H1 (cell line): ENCODE data around the gene PPIAL4G. TPM values are rescaled to one million over a fixed set of nuclear protein-coding genes. Genes with fewer than 3 reads are reported as not detected.

Source experiments
- CTCF ChIA-PET: fragments of 300-600 bp; sonication (Branson Sonifier 250); formaldehyde crosslinking; loops from one replicate; lab custom pipeline; 2021; ENCODE audit not compliant: partially characterized antibody; lab: Charles Lee
- POLR2A ChIA-PET: fragments of 300-600 bp; sonication (Branson Sonifier 250); formaldehyde crosslinking; loops from one replicate; lab custom pipeline; 2021; ENCODE audit warnings: inconsistent platforms; ENCODE audit not compliant: partially characterized antibody; lab: Charles Lee
- DNase-seq, 2 experiments: peaks; one replicate each; pipeline versions ENCODE4 v3.0.0 to v3.0.0-alpha.2; 2010 to 2022; ENCODE audit warnings: low spot score in 2 of 2, low read depth in 1 of 2, mixed read lengths in 1 of 2
- FAIRE-seq: peaks from 2 replicates; lab custom pipeline; 2011; peaks lifted over from hg19 to GRCh38; lab: Jason Lieb, UNC
- H2AFZ ChIP-seq: 2 replicates; pipeline ENCODE4 v1.8.1; 2012; ENCODE audit warnings: low read length, inconsistent platforms
- H2AK5ac ChIP-seq: 2 replicates; pipeline ENCODE4 v1.6.1; 2013; ENCODE audit warnings: low read depth, low read length
- H2BK120ac ChIP-seq: replicated peaks from 2 replicates; pipeline ENCODE3; 2013; ENCODE audit warnings: low read depth, low read length, inconsistent platforms
- H2BK12ac ChIP-seq: 2 replicates; pipeline ENCODE4 v1.6.1; 2013; ENCODE audit warnings: low read depth, low read length
- H2BK15ac ChIP-seq: 2 replicates; pipeline ENCODE4 v1.6.1; 2013; ENCODE audit warnings: low read length
- H2BK20ac ChIP-seq: 2 replicates; pipeline ENCODE4 v1.6.1; 2013; ENCODE audit warnings: low read length
- H2BK5ac ChIP-seq: 2 replicates; pipeline ENCODE4 v1.6.1; 2013; ENCODE audit warnings: low read depth, low read length
- H3K14ac ChIP-seq: 2 replicates; pipeline ENCODE4 v1.6.1; 2013; ENCODE audit warnings: inconsistent platforms; ENCODE audit not compliant: insufficient read length
- H3K18ac ChIP-seq: 2 replicates; pipeline ENCODE4 v1.6.1; 2013; ENCODE audit warnings: low read length; ENCODE audit errors: extremely low read depth
- H3K23ac ChIP-seq: 2 replicates; pipeline ENCODE4 v1.6.1; 2013; ENCODE audit warnings: inconsistent platforms; ENCODE audit not compliant: insufficient read length
- H3K23me2 ChIP-seq: 2 replicates; pipeline ENCODE4 v1.6.1; 2013; ENCODE audit warnings: low read depth, low read length
- H3K27ac ChIP-seq: 2 replicates; pipeline ENCODE4 v1.6.1; 2011; ENCODE audit warnings: low read depth, low read length, inconsistent platforms
- H3K27me3 ChIP-seq, 4 experiments: replicated peaks in 1 of 4; 1 replicate in 1 of 4; 2 replicates in 3 of 4; pipeline versions ENCODE4 v1.6.1 to v1.8.1; 2011 to 2013; ENCODE audit warnings: low read length in 3 of 4, mild to moderate bottlenecking in 3 of 4, inconsistent platforms in 2 of 4, mixed read lengths in 2 of 4, moderate library complexity in 1 of 4; ENCODE audit not compliant: control insufficient read depth in 3 of 4, insufficient read depth in 3 of 4; ENCODE audit errors: extremely low read depth in 1 of 4
- H3K36me3 ChIP-seq, 4 experiments: 2 replicates each; pipeline versions ENCODE4 v1.6.1 to v1.8.1; 2011 to 2013; ENCODE audit warnings: mild to moderate bottlenecking in 4 of 4, low read length in 3 of 4, moderate library complexity in 2 of 4, control low read depth in 1 of 4, inconsistent platforms in 1 of 4; ENCODE audit not compliant: insufficient read depth in 4 of 4, control insufficient read depth in 2 of 4
- H3K4ac ChIP-seq: replicated peaks from 2 replicates; pipeline ENCODE3; 2013; ENCODE audit warnings: low read length, low read depth, mixed read lengths, inconsistent platforms; ENCODE audit not compliant: insufficient read length
- H3K4me1 ChIP-seq, 4 experiments: replicated peaks in 1 of 4; 1 replicate in 1 of 4; 2 replicates in 3 of 4; pipeline versions ENCODE4 v1.6.1 to v1.8.1; 2011 to 2013; ENCODE audit warnings: low read length in 3 of 4, inconsistent platforms in 2 of 4, mixed read lengths in 1 of 4; ENCODE audit not compliant: insufficient read depth in 4 of 4, control insufficient read depth in 3 of 4
- H3K4me2 ChIP-seq, 2 experiments: 2 replicates each; pipeline versions ENCODE4 v1.6.1 to v1.8.1; 2011 to 2013; ENCODE audit warnings: low read depth in 2 of 2, low read length in 2 of 2, control low read depth in 1 of 2, inconsistent platforms in 1 of 2, mild to moderate bottlenecking in 1 of 2; ENCODE audit not compliant: insufficient read depth in 1 of 2
- H3K4me3 ChIP-seq, 4 experiments: fragments of 200-600, 300-600 bp in 1 of 4; sonication (generic), shearing (Covaris generic), sonication (Bioruptor Twin) in 1 of 4; 2 replicates each; pipeline versions ENCODE4 v1.5.1 to v1.8.1; 2011 to 2016; ENCODE audit warnings: low read length in 4 of 4, low read depth in 3 of 4, control low read depth in 2 of 4, inconsistent platforms in 2 of 4, mild to moderate bottlenecking in 2 of 4, mixed read lengths in 1 of 4, moderate library complexity in 1 of 4; ENCODE audit not compliant: insufficient read depth in 2 of 4; ENCODE audit errors: extremely low read depth in 1 of 4
- H3K56ac ChIP-seq: replicated peaks from 2 replicates; pipeline ENCODE3; 2013; ENCODE audit warnings: low read depth, mild to moderate bottlenecking, mixed read lengths, low read length, inconsistent platforms; ENCODE audit not compliant: insufficient read length
- H3K79me1 ChIP-seq: 2 replicates; pipeline ENCODE4 v1.6.1; 2013; ENCODE audit warnings: low read depth, low read length, control low read depth
- H3K79me2 ChIP-seq, 2 experiments: 2 replicates each; pipeline versions ENCODE4 v1.6.1 to v1.8.1; 2012 to 2013; ENCODE audit warnings: low read length in 2 of 2, mild to moderate bottlenecking in 2 of 2, inconsistent platforms in 1 of 2; ENCODE audit not compliant: insufficient read depth in 2 of 2, control insufficient read depth in 1 of 2
- H3K9ac ChIP-seq, 4 experiments: replicated peaks in 1 of 4; 1 replicate in 1 of 4; 2 replicates in 3 of 4; pipeline versions ENCODE4 v1.6.1 to v1.8.1; 2011 to 2013; ENCODE audit warnings: low read depth in 3 of 4, low read length in 3 of 4, control low read depth in 2 of 4, mild to moderate bottlenecking in 2 of 4, moderate library complexity in 2 of 4, inconsistent platforms in 1 of 4; ENCODE audit errors: extremely low read depth in 1 of 4
- H3K9me3 ChIP-seq, 2 experiments: 2 replicates each; pipeline versions ENCODE4 v1.6.1 to v1.8.1; 2012 to 2013; ENCODE audit warnings: mild to moderate bottlenecking in 2 of 2, moderate library complexity in 2 of 2, control low read depth in 1 of 2, inconsistent platforms in 1 of 2, low read depth in 1 of 2, low read length in 1 of 2, mixed read lengths in 1 of 2; ENCODE audit not compliant: insufficient read depth in 2 of 2
- H4K20me1 ChIP-seq, 2 experiments: replicated peaks in 1 of 2; 2 replicates each; pipeline versions ENCODE3 to v1.8.1; 2011 to 2013; ENCODE audit warnings: inconsistent platforms in 2 of 2, low read length in 2 of 2, mild to moderate bottlenecking in 1 of 2; ENCODE audit not compliant: insufficient read depth in 2 of 2, control insufficient read depth in 1 of 2
- H4K5ac ChIP-seq: 2 replicates; pipeline ENCODE4 v1.6.1; 2013; ENCODE audit warnings: low read length, low read depth, mixed read lengths, inconsistent platforms; ENCODE audit not compliant: insufficient read length
- H4K8ac ChIP-seq: 2 replicates; pipeline ENCODE4 v1.8.0; 2013; ENCODE audit warnings: mild to moderate bottlenecking, moderate library complexity, low read length, inconsistent platforms; ENCODE audit not compliant: insufficient read depth; ENCODE audit errors: extremely low read depth
- H4K91ac ChIP-seq: replicated peaks from 2 replicates; pipeline ENCODE3; 2013; ENCODE audit warnings: low read length, mixed read lengths, inconsistent platforms; ENCODE audit not compliant: insufficient read length
- CHD2 ChIP-seq: IDR thresholded peaks from 2 replicates; pipeline ENCODE4 v1.6.1; 2012; ENCODE audit warnings: low read length, improper control_type of control experiment
- WGBS, 2 experiments: shearing (Covaris generic) in 1 of 2; methylation state at CpG; one replicate each; pipeline versions ENCODE4 v1.1.6 to v1.1.7; 2013 to 2015; ENCODE audit warnings: low lambda C conversion rate in 2 of 2, mixed read lengths in 2 of 2, inconsistent platforms in 1 of 2, low coverage in 1 of 2, missing lambda C conversion rate in 1 of 2; ENCODE audit not compliant: insufficient replicate concordance in 2 of 2, insufficient coverage in 1 of 2, insufficient read length in 1 of 2; ENCODE audit errors: extremely low coverage in 1 of 2, missing lambda C conversion rate in 1 of 2; 5-methylcytosine and 5-hydroxymethylcytosine counted together
- polyA plus RNA-seq, 7 experiments: library from polyadenylated mRNA; depleted of rRNA in 3 of 7; stranded (reverse) in 5 of 7; unstranded in 2 of 7; fragments of >200 nt in 5 of 7; fragments of 200-250 nt in 2 of 7; gene quantifications; 1 replicate in 5 of 7; 2 replicates in 1 of 7; 4 replicates in 1 of 7; pipeline versions ENCODE4 v1.2.1 to v1.2.3, GENCODE V29; 2011 to 2013; ENCODE audit warnings: missing spikeins in 2 of 7, mixed read lengths in 2 of 7
- total RNA-seq: library from RNA; stranded (reverse); fragmentation: NEBNext Ultra II Directional; extraction: Animal tissue kit (Norgen Biotek cat#: 25700); gene quantifications from 2 replicates; pipeline ENCODE4 v1.2.1, GENCODE V29; 2021

PPIAL4G gene
- total and polyA plus RNA-seq, 2 of the 8 experiments (the other 6 are each of a cell fraction or from before 2014, with no cell fraction given): not detected

- Histone ChIP-seq H3K4me1 (peaks cover 0 to 9% (median 2%) of the 10 kb centered on the region in 4 experiments; a peak in 3 of 7 replicates), H2BK12ac (no peak overlapping the region), H3K4me3 (no peak overlapping the region), H4K8ac (no peak overlapping the region), H4K91ac (no peak overlapping the region), H3K9ac (no peak overlapping the region), H3K27me3 (no peaks in the 10 kb centered on the region), H2AFZ (no peak overlapping the region), H2AK5ac (no peak overlapping the region), H3K18ac (no peak overlapping the region), H4K5ac (no peak overlapping the region), H3K36me3 (peaks cover 0 to 8% (median 0%) of the 10 kb centered on the region in 4 experiments; a peak in 1 of 8 replicates), H3K23ac (no peak overlapping the region), H3K4ac (no peak overlapping the region), H3K27ac (no peak overlapping the region), H3K4me2 (no peak overlapping the region), H3K79me2 (peaks cover 0 to 13% of the 10 kb centered on the region in 2 experiments; a peak in 2 of 4 replicates), H2BK120ac (no peak overlapping the region), H2BK15ac (no peak overlapping the region), H3K79me1 (no peaks in the 10 kb centered on the region), H2BK5ac (no peak overlapping the region), H3K9me3 (0 out of 4 replicates have a peak, but pooled peaks cover 0 to 3% of the 10 kb centered on the region in 2 experiments), H3K23me2 (no peaks in the 10 kb centered on the region), H3K14ac (no peak overlapping the region), H2BK20ac (no peak overlapping the region), H4K20me1 (no peaks in the 10 kb centered on the region), H3K56ac (no peak overlapping the region)
- TF ChIP-seq CHD2: no peak
- no peak for DNase-seq
- FAIRE-seq: no peak
- CTCF ChIA-PET: no interaction called here
- POLR2A ChIA-PET: interaction anchor here (0.6 to 0.9 kb wide), 2 partner anchors 49 to 101 kb away, joined by 3 read pairs; no protein-coding TSS in a partner anchor
- WGBS, 2 experiments: 91% methylated on average over 4 of the region's 4 CpGs; no CpG with 5 or more reads in 1 of the 2 experiments
Measured at GRCh38 chr1:148435406-148435805, 47.7 kb downstream of the PPIAL4G start.
